ENCODE results near the gene TINCR. TPM values are rescaled to one million over a fixed set of nuclear protein-coding genes. Genes with fewer than 3 reads are reported as not detected.

The TINCR gene
- total RNA-seq, 2 experiments from 2014 or later: 0.74 to 1.6 TPM

GRCh38 chr19:5590151-5590864 lies 22.6 kb upstream of the TINCR start:
- Mint-ChIP-seq H3K4me3 (no peak overlapping the region), H3K4me1 (ENCODE audit: low read depth) (peaks cover 15% of the 10 kb centered on the region), H3K27ac (no peak overlapping the region), H3K27me3 (no peaks in the 10 kb centered on the region), H3K9me3 (no peaks in the 10 kb centered on the region), H3K36me3 (ENCODE audit: low read depth) (peaks cover 89% of the 10 kb centered on the region)
- CTCF ChIA-PET: no interaction called here
- Histone ChIP-seq H3K27ac (ENCODE audit: low read depth in 1 of 2, low read length in 2 of 2) (no peak overlapping the region), H3K9me3 (ENCODE audit: control insufficient read depth in 1 of 2, insufficient read depth in 1 of 2, low read length in 2 of 2) (no peaks in the 10 kb centered on the region), H3K4me1 (ENCODE audit: insufficient read depth, low read length) (peaks cover 16% of the 10 kb centered on the region), H3K36me3 (ENCODE audit: insufficient read depth, low read length) (peaks cover 90% of the 10 kb centered on the region), H3K27me3 (ENCODE audit: control insufficient read depth in 1 of 2, insufficient read depth in 2 of 2, low read length in 2 of 2) (no peaks in the 10 kb centered on the region), H3K4me3 (ENCODE audit: low read length) (no peak overlapping the region)
- POLR2A ChIA-PET: interaction anchor here (0.6 kb wide), 1 partner anchor 1545 kb away, joined by 3 read pairs; no protein-coding TSS in a partner anchor
- TF ChIP-seq, protein P1, sequence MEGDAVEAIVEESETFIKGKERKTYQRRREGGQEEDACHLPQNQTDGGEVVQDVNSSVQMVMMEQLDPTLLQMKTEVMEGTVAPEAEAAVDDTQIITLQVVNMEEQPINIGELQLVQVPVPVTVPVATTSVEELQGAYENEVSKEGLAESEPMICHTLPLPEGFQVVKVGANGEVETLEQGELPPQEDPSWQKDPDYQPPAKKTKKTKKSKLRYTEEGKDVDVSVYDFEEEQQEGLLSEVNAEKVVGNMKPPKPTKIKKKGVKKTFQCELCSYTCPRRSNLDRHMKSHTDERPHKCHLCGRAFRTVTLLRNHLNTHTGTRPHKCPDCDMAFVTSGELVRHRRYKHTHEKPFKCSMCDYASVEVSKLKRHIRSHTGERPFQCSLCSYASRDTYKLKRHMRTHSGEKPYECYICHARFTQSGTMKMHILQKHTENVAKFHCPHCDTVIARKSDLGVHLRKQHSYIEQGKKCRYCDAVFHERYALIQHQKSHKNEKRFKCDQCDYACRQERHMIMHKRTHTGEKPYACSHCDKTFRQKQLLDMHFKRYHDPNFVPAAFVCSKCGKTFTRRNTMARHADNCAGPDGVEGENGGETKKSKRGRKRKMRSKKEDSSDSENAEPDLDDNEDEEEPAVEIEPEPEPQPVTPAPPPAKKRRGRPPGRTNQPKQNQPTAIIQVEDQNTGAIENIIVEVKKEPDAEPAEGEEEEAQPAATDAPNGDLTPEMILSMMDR (IDR thresholded peaks at IDR 0.05): no peak
- intact Hi-C loops (cut with DNase I, micrococcal nuclease): no loop called here
- ATAC-seq (ENCODE audit: poor library complexity): no peak
- no peak for DNase-seq

- Mint-ChIP-seq H3K36me3 (ENCODE audit: low read depth) (peaks cover 82% of the 10 kb centered on the region), H3K9me3 (no peaks in the 10 kb centered on the region), H3K4me3 (no peak overlapping the region), H3K27ac (no peak overlapping the region), H3K4me1 (ENCODE audit: low read depth) (peaks cover 14% of the 10 kb centered on the region), H3K27me3 (no peaks in the 10 kb centered on the region)
- intact Hi-C loops (cut with DNase I, micrococcal nuclease): no loop called here
- POLR2A ChIA-PET: no interaction called here
- TF ChIP-seq, protein P1 (IDR thresholded peaks at IDR 0.05): no peak
- H3K9me3 ChIP-seq (ENCODE audit: control insufficient read depth in 1 of 2, insufficient read depth in 1 of 2, low read length in 2 of 2): no peaks in the 10 kb centered on the region
- H3K36me3 ChIP-seq (ENCODE audit: insufficient read depth, low read length): peaks cover 81% of the 10 kb centered on the region
- CTCF ChIA-PET: no interaction called here
- DNase-seq: no peak
- no peaks in the 10 kb centered on the region for H3K27me3 ChIP-seq (ENCODE audit: control insufficient read depth in 1 of 2, insufficient read depth in 2 of 2, low read length in 2 of 2)
- H3K4me1 ChIP-seq (ENCODE audit: insufficient read depth, low read length): peaks cover 18% of the 10 kb centered on the region
- ATAC-seq (ENCODE audit: poor library complexity): no peak
- no peak overlapping the region for H3K4me3 ChIP-seq (ENCODE audit: low read length)
- H3K27ac ChIP-seq (ENCODE audit: low read depth in 1 of 2, low read length in 2 of 2): no peak overlapping the region
Observed at GRCh38 chr19:5588906-5589676, 21.3 kb upstream of the TINCR start.

- peaks cover 80% of the 10 kb centered on the region for H3K36me3 Mint-ChIP-seq (ENCODE audit: low read depth)
- H3K9me3 Mint-ChIP-seq: no peaks in the 10 kb centered on the region
- no peak for ATAC-seq (ENCODE audit: poor library complexity)
- Histone ChIP-seq H3K4me3 (ENCODE audit: low read length) (no peak overlapping the region), H3K27me3 (ENCODE audit: control insufficient read depth in 1 of 2, insufficient read depth in 2 of 2, low read length in 2 of 2) (no peaks in the 10 kb centered on the region), H3K4me1 (ENCODE audit: insufficient read depth, low read length) (peaks cover 18% of the 10 kb centered on the region), H3K36me3 (ENCODE audit: insufficient read depth, low read length) (peaks cover 76% of the 10 kb centered on the region), H3K9me3 (ENCODE audit: control insufficient read depth in 1 of 2, insufficient read depth in 1 of 2, low read length in 2 of 2) (no peaks in the 10 kb centered on the region), H3K27ac (ENCODE audit: low read depth in 1 of 2, low read length in 2 of 2) (no peak overlapping the region)
- intact Hi-C loops (cut with DNase I, micrococcal nuclease): no loop called here
- CTCF ChIA-PET: no interaction called here
- DNase-seq: no peak
- POLR2A ChIA-PET: no interaction called here
- H3K27ac Mint-ChIP-seq: peak overlapping the region; percentile 17
- no peak overlapping the region for H3K4me3 Mint-ChIP-seq
- peaks cover 14% of the 10 kb centered on the region for H3K4me1 Mint-ChIP-seq (ENCODE audit: low read depth)
- TF ChIP-seq, protein P1 (IDR thresholded peaks at IDR 0.05): no peak
- no peaks in the 10 kb centered on the region for H3K27me3 Mint-ChIP-seq
Observed at GRCh38 chr19:5588441-5588840, 20.7 kb upstream of the TINCR start.

Data from CD4-positive, alpha-beta T cell (primary cell).